CD4-positive, alpha-beta T cell (primary cell): ENCODE data around the gene TSEN2. TPM values are rescaled to one million over a fixed set of nuclear protein-coding genes. Genes with fewer than 3 reads are reported as not detected.

Source experiments
- ATAC-seq: fragments of 200-7000 bp; cut with Tn5 transposase; one replicate; pipeline ENCODE4 v1.10.0; 2022; ENCODE audit warnings: mild to moderate bottlenecking; ENCODE audit not compliant: poor library complexity
- CTCF ChIA-PET: fragments of 350-600 bp; sonication (Branson Sonifier 250); formaldehyde crosslinking; loops from one replicate; lab custom pipeline; 2021; ENCODE audit warnings: antibody characterized with exemption, inconsistent platforms; lab: Charles Lee
- POLR2A ChIA-PET: fragments of 350-600 bp; sonication (Branson Sonifier 250); formaldehyde crosslinking; loops from one replicate; lab custom pipeline; 2021; ENCODE audit warnings: antibody characterized with exemption, inconsistent platforms; lab: Charles Lee
- DNase-seq, 14 experiments: peaks; one replicate each; pipeline ENCODE4 v3.0.0-alpha.2; 2013 to 2020; ENCODE audit warnings: mixed read lengths in 2 of 14
- H3K27ac ChIP-seq, 2 donors: one replicate each; pipeline versions ENCODE4 v1.5.1 to v1.7.0; 2013; ENCODE audit warnings: low read length in 2 of 2, low read depth in 1 of 2, mild to moderate bottlenecking in 1 of 2
- H3K27me3 ChIP-seq, 2 experiments: 1 replicate in 1 of 2; 2 replicates in 1 of 2; pipeline versions ENCODE4 v1.6.1 to v1.7.0; 2013; ENCODE audit warnings: low read length in 2 of 2, control low read depth in 1 of 2, mild to moderate bottlenecking in 1 of 2, moderate library complexity in 1 of 2; ENCODE audit not compliant: insufficient read depth in 2 of 2, control insufficient read depth in 1 of 2
- H3K36me3 ChIP-seq: one replicate; pipeline ENCODE4 v1.6.1; 2013; ENCODE audit warnings: low read length, control low read depth; ENCODE audit not compliant: insufficient read depth
- H3K4me1 ChIP-seq: one replicate; pipeline ENCODE4 v1.6.1; 2013; ENCODE audit warnings: low read length, control low read depth; ENCODE audit not compliant: insufficient read depth
- H3K4me3 ChIP-seq: one replicate; pipeline ENCODE4 v1.5.1; 2013; ENCODE audit warnings: mild to moderate bottlenecking, low read length, moderate library complexity
- H3K9me3 ChIP-seq, 2 experiments: 1 replicate in 1 of 2; 2 replicates in 1 of 2; pipeline versions ENCODE4 v1.6.1 to v1.7.0; 2013; ENCODE audit warnings: low read length in 2 of 2, mild to moderate bottlenecking in 2 of 2, control low read depth in 1 of 2, moderate library complexity in 1 of 2; ENCODE audit not compliant: control insufficient read depth in 1 of 2, insufficient read depth in 1 of 2
- H3K27ac Mint-ChIP-seq: one replicate; pipeline ENCODE4 v1.8.0; 2020; ENCODE audit warnings: mixed read lengths
- H3K27me3 Mint-ChIP-seq: one replicate; pipeline ENCODE4 v1.8.0; 2021; ENCODE audit warnings: mixed read lengths
- H3K36me3 Mint-ChIP-seq: one replicate; pipeline ENCODE4 v1.8.0; 2021; ENCODE audit warnings: low read depth, mixed read lengths
- H3K4me1 Mint-ChIP-seq: one replicate; pipeline ENCODE4 v1.8.0; 2021; ENCODE audit warnings: low read depth, mixed read lengths
- H3K4me3 Mint-ChIP-seq: one replicate; pipeline ENCODE4 v1.8.0; 2020; ENCODE audit warnings: mild to moderate bottlenecking, mixed read lengths
- H3K9me3 Mint-ChIP-seq: one replicate; pipeline ENCODE4 v1.8.0; 2020; ENCODE audit warnings: mixed read lengths
- CTCF ChIP-seq: fragments of 200-600 bp; IDR thresholded peaks from one replicate; pipeline ENCODE4 v1.8.0; 2022; ENCODE audit warnings: antibody characterized with exemption, mild to moderate bottlenecking
- intact Hi-C, 2 experiments: fragments of 100-400 bp; cut with DNase I in 1 of 2; cut with micrococcal nuclease in 1 of 2; formaldehyde crosslinking; loops; one replicate each; pipeline versions ENCODE4 v1.15.1 to v1.9.0; 2023 to 2025; cut with DNase I, micrococcal nuclease
- polyA plus RNA-seq, 2 donors: library from polyadenylated mRNA; unstranded; fragments of 120-200 nt; gene quantifications; one replicate each; pipeline ENCODE4 v1.2.1, GENCODE V29; 2013
- total RNA-seq, 174 experiments: library from RNA in 2 of 174; stranded (reverse) in 2 of 174; gene quantifications; one replicate each; pipeline ENCODE4 v1.2.3 and lab custom pipeline; 2021 to 2026

Gene TSEN2
- total RNA-seq, result 1 to 10 TPM; 8.0 to 8.2 TPM
- 11.3 TPM for polyA plus RNA-seq (2013, experiment 1 of 2)
- 11.6 TPM for polyA plus RNA-seq (2013, experiment 2 of 2)
- total RNA-seq (lab: John Stamatoyannopoulos, UW), result 8.6 to 54.9 (median 33.4) reads per million in 172 experiments

GRCh38 chr3:12484198-12484982 is at the start of gene TSEN2:
Gene TSEN2 (plus strand): TSS chr3:12484480. CDS start chr3:12489801, 5,321 bp downstream.
- H3K27ac ChIP-seq, result peak within 1 kb of the TSS; percentile 72 to 81
- peak within 1 kb of the TSS; percentile 87 for H3K4me3 ChIP-seq
- Mint-ChIP-seq H3K36me3 (peaks cover 10% of the 10 kb centered on the region), H3K27ac (peak within 1 kb of the TSS; percentile 97), H3K27me3 (no peaks in the 10 kb centered on the region), H3K4me3 (peak within 1 kb of the TSS; percentile 97), H3K4me1 (peaks cover 52% of the 10 kb centered on the region), H3K9me3 (no peaks in the 10 kb centered on the region)
- no peaks in the 10 kb centered on the region for H3K36me3 ChIP-seq
- H3K27me3 ChIP-seq, result no peaks in the 10 kb centered on the region
- POLR2A ChIA-PET, result interaction anchor here (0.7 to 2.8 kb wide), 13 partner anchors 9 to 1641 kb away, joined by 3 to 22 read pairs (median 5); partner anchors contain the start of genes ATG7, CHCHD4, MKRN2 and RAF1
- no peak for TF ChIP-seq CTCF
- H3K4me1 ChIP-seq, result peaks cover 29% of the 10 kb centered on the region
- H3K9me3 ChIP-seq, result no peaks in the 10 kb centered on the region
- CTCF ChIA-PET, result interaction anchor here (1.5 kb wide), 1 partner anchor 357 kb away, joined by 3 read pairs; the partner anchor contains the start of gene RPL32
- DNase-seq, result peak; percentile 92 to 99 (median 96)
- peak; percentile 96 for ATAC-seq
- intact Hi-C loops, result loop anchor here in 1 of 2 experiments (1.0 to 10.0 kb wide), 5 partner anchors 73 to 1950 kb away; partner anchors contain the start of genes LSM3, MKRN2, TAMM41 and XPC

- no peak overlapping the region for H3K4me3 ChIP-seq
- Mint-ChIP-seq H3K9me3 (no peaks in the 10 kb centered on the region), H3K27ac (no peak overlapping the region), H3K27me3 (no peaks in the 10 kb centered on the region), H3K36me3 (no peaks in the 10 kb centered on the region), H3K4me3 (no peak overlapping the region), H3K4me1 (no peaks in the 10 kb centered on the region)
- H3K36me3 ChIP-seq, result no peaks in the 10 kb centered on the region
- H3K9me3 ChIP-seq, result no peaks in the 10 kb centered on the region
- no peak for TF ChIP-seq CTCF
- no peaks in the 10 kb centered on the region for H3K4me1 ChIP-seq
- ATAC-seq (no peak), DNase-seq (no peak)
- ChIA-PET POLR2A (interaction anchor here (0.6 kb wide), 1 partner anchor 1490 kb away, joined by 6 read pairs; no protein-coding TSS in a partner anchor), CTCF (no interaction called here)
- no peak overlapping the region for H3K27ac ChIP-seq
- no peaks in the 10 kb centered on the region for H3K27me3 ChIP-seq
- intact Hi-C loops, result no loop called here
These were observed 47.6 kb upstream of the TSEN2 start for GRCh38 chr3:12436514-12437220.

- Mint-ChIP-seq H3K36me3 (no peaks in the 10 kb centered on the region), H3K4me3 (no peak overlapping the region), H3K9me3 (no peaks in the 10 kb centered on the region), H3K27ac (no peak overlapping the region), H3K4me1 (no peaks in the 10 kb centered on the region), H3K27me3 (no peaks in the 10 kb centered on the region)
- ChIA-PET POLR2A (no interaction called here), CTCF (no interaction called here)
- Histone ChIP-seq H3K27ac (no peak overlapping the region), H3K36me3 (no peaks in the 10 kb centered on the region), H3K4me3 (no peak overlapping the region), H3K9me3 (no peaks in the 10 kb centered on the region), H3K27me3 (no peaks in the 10 kb centered on the region), H3K4me1 (no peaks in the 10 kb centered on the region)
- DNase-seq (no peak), ATAC-seq (no peak)
- intact Hi-C loops, result no loop called here
- TF ChIP-seq CTCF, result no peak
These were observed 47.1 kb upstream of the TSEN2 start for GRCh38 chr3:12437221-12437605.
